ENCODE data around the gene PXN.
"Not testable (repeated sequence)": the region's sequence is repeated elsewhere in the genome, so short reads cannot be mapped to it uniquely, and the experiment has no call there.

Gene PXN

GRCh38 chr12:120239776-120240494 lies 25.6 kb downstream of the PXN start:
- no peak for DNase-seq

- no peak for DNase-seq
These were observed 26.6 kb downstream of the PXN start for GRCh38 chr12:120238839-120239445.

GRCh38 chr12:120238217-120238616 lies 27.3 kb downstream of the PXN start:
- DNase-seq: no peak

- DNase-seq: no peak
These were observed 28.0 kb downstream of the PXN start for GRCh38 chr12:120237360-120238171.

- DNase-seq: not testable (repeated sequence)
These were observed 28.7 kb downstream of the PXN start for GRCh38 chr12:120236809-120237208.

GRCh38 chr12:120235369-120236323 lies 29.9 kb downstream of the PXN start:
- no peak for DNase-seq

- DNase-seq: peak; percentile 87
These were observed 30.7 kb downstream of the PXN start for GRCh38 chr12:120234643-120235368.

- peak; percentile 94 for DNase-seq
These were observed 34.1 kb downstream of the PXN start for GRCh38 chr12:120231316-120232011.

GRCh38 chr12:120230974-120231315 lies 34.6 kb downstream of the PXN start:
- DNase-seq: no peak

GRCh38 chr12:120230326-120230973 lies 35.1 kb downstream of the PXN start:
- DNase-seq: peak; percentile 10

- DNase-seq: no peak
These were observed 35.8 kb downstream of the PXN start for GRCh38 chr12:120229487-120230325.

- DNase-seq: peak; percentile 9
These were observed 36.5 kb downstream of the PXN start for GRCh38 chr12:120229071-120229486.

GRCh38 chr12:120228291-120229070 lies 37.0 kb downstream of the PXN start:
- peak; percentile 57 for DNase-seq

GRCh38 chr12:120228041-120228290 lies 37.6 kb downstream of the PXN start:
- no peak for DNase-seq

GRCh38 chr12:120227233-120228040 lies 38.1 kb downstream of the PXN start:
- DNase-seq: no peak

GRCh38 chr12:120225852-120226640 lies 39.5 kb downstream of the PXN start:
- DNase-seq: peak; percentile 66

- no peak for DNase-seq
These were observed 40.4 kb downstream of the PXN start for GRCh38 chr12:120225200-120225558.

All from NCI-H2029 (cell line).